PC-9 (cell line): Measurements from ENCODE around the gene TEX10. TPM values are rescaled to one million over a fixed set of nuclear protein-coding genes. Genes with fewer than 3 reads are reported as not detected.

Experiments
- BruUV-seq: library from RNA; stranded (reverse); fragments of 400-500 nt; replicated peaks from 2 replicates; lab custom pipeline; 2021; lab: Mats Ljungman, UMichigan
- CTCF ChIA-PET: fragments of 300-600 bp; sonication (Branson Sonifier 250); formaldehyde crosslinking; loops from one replicate; lab custom pipeline; 2022; ENCODE audit warnings: antibody characterized with exemption; lab: Charles Lee
- POLR2A ChIA-PET: fragments of 300-600 bp; sonication (Branson Sonifier 250); formaldehyde crosslinking; loops from one replicate; lab custom pipeline; 2022; ENCODE audit warnings: antibody characterized with exemption; ENCODE audit not compliant: unreplicated experiment; lab: Charles Lee
- DNase-seq, 2 experiments: peaks; one replicate each; pipeline versions ENCODE4 v3.0.0 to v3.0.0-alpha.2; 2015 to 2022; ENCODE audit warnings: mixed read lengths in 1 of 2
- H2AFZ ChIP-seq: fragments of 200-600 bp; sonication (generic); 2 replicates; pipeline ENCODE4 v1.8.1; 2017; ENCODE audit warnings: antibody characterized with exemption
- H3F3A ChIP-seq: fragments of 200-600 bp; sonication (generic); 2 replicates; pipeline ENCODE4 v1.8.1; 2017; ENCODE audit warnings: antibody characterized with exemption, mild to moderate bottlenecking, low read depth; ENCODE audit not compliant: insufficient read depth
- H3K27ac ChIP-seq: fragments of 200-600 bp; sonication (generic); 2 replicates; pipeline ENCODE4 v1.6.1; 2016; ENCODE audit warnings: mixed run types
- H3K27me3 ChIP-seq: fragments of 200-600 bp; sonication (generic); 2 replicates; pipeline ENCODE4 v1.6.1; 2016; ENCODE audit warnings: low read depth, mixed run types; ENCODE audit not compliant: insufficient read depth
- H3K36me3 ChIP-seq: fragments of 200-600 bp; sonication (generic); 2 replicates; pipeline ENCODE4 v1.6.1; 2016; ENCODE audit warnings: low read depth, mixed run types
- H3K4me1 ChIP-seq: fragments of 200-600 bp; sonication (generic); replicated peaks from 2 replicates; pipeline ENCODE4 v1.6.1; 2016; ENCODE audit warnings: mixed run types; ENCODE audit not compliant: insufficient read depth
- H3K4me2 ChIP-seq: fragments of 200-600 bp; sonication (generic); 2 replicates; pipeline ENCODE4 v1.6.1; 2017; ENCODE audit warnings: mixed run types
- H3K4me3 ChIP-seq: fragments of 200-600 bp; sonication (generic); 2 replicates; pipeline ENCODE4 v1.6.1; 2016; ENCODE audit warnings: mixed run types
- H3K79me2 ChIP-seq: fragments of 200-600 bp; sonication (generic); 2 replicates; pipeline ENCODE4 v1.6.1; 2017; ENCODE audit warnings: low read depth, mixed run types
- H3K9me2 ChIP-seq: fragments of 200-600 bp; sonication (generic); 2 replicates; pipeline ENCODE4 v1.8.1; 2017; ENCODE audit warnings: mild to moderate bottlenecking; ENCODE audit not compliant: insufficient read depth
- H3K9me3 ChIP-seq: fragments of 200-600 bp; sonication (generic); 2 replicates; pipeline ENCODE4 v1.8.1; 2016; ENCODE audit warnings: low read depth; ENCODE audit not compliant: insufficient read depth
- H4K20me1 ChIP-seq: fragments of 200-600 bp; sonication (generic); 2 replicates; pipeline ENCODE4 v1.8.1; 2017; ENCODE audit not compliant: insufficient read depth
- EZH2 ChIP-seq: fragments of 200-600 bp; sonication (generic); IDR thresholded peaks from 2 replicates; pipeline ENCODE4 v1.8.0; 2017; ENCODE audit warnings: antibody characterized with exemption, low read depth
- intact Hi-C: fragments of 100-400 bp; cut with micrococcal nuclease; formaldehyde crosslinking; loops from one replicate; pipeline ENCODE4 v1.10.0; 2022; ENCODE audit not compliant: unreplicated experiment
- total RNA-seq: library from RNA; stranded (reverse); gene quantifications from 2 replicates; pipeline ENCODE4 v1.2.3, GENCODE V29; 2021
- TF ChIP-seq, protein P1 (sequence below): fragments of 200-600 bp; sonication (generic); conservative IDR thresholded peaks from 2 replicates; pipeline ENCODE4 v1.6.1; 2017; ENCODE audit warnings: mixed run types, antibody characterized with exemption, mild to moderate bottlenecking, moderate library complexity

The TEX10 gene
- total RNA-seq, 1 experiment from 2014 or later, result 29.0 TPM

DNA sequence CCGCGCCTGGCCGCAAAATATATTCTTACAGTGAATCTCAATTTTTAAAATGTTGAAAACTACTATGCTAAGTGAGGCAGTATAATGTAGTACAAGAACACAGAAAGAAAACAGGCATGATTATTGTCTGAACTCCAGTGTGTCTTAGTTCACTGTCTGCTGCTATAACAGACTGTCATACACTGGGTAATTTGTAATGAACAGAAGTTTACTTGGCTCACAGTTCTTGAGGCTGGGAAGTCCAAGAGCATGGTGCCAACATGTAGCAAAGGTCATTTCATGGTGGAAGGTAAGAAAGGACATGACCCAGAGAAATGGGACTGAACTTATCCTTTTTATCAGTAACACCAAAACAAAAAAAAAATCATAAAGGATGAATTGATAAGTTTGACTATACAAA lies 19.9 kb upstream of the TEX10 start:
- Histone ChIP-seq H3K27me3 (no peaks in the 10 kb centered on the region), H3K36me3 (no peaks in the 10 kb centered on the region), H3K9me3 (no peaks in the 10 kb centered on the region), H3K27ac (no peak overlapping the region), H2AFZ (no peak overlapping the region), H4K20me1 (no peaks in the 10 kb centered on the region), H3K4me3 (no peak overlapping the region), H3K4me2 (no peak overlapping the region), H3K79me2 (no peaks in the 10 kb centered on the region), H3K9me2 (no peaks in the 10 kb centered on the region), H3F3A (no peaks in the 10 kb centered on the region), H3K4me1 (no peaks in the 10 kb centered on the region)
- CTCF ChIA-PET, result no interaction called here
- BruUV-seq, result no TSS peak
- POLR2A ChIA-PET, result interaction anchor here (0.7 kb wide), 1 partner anchor 168 kb away, joined by 3 read pairs; no protein-coding TSS in a partner anchor
- no peak for DNase-seq
- TF ChIP-seq EZH2, result no peak
- TF ChIP-seq, protein P1, sequence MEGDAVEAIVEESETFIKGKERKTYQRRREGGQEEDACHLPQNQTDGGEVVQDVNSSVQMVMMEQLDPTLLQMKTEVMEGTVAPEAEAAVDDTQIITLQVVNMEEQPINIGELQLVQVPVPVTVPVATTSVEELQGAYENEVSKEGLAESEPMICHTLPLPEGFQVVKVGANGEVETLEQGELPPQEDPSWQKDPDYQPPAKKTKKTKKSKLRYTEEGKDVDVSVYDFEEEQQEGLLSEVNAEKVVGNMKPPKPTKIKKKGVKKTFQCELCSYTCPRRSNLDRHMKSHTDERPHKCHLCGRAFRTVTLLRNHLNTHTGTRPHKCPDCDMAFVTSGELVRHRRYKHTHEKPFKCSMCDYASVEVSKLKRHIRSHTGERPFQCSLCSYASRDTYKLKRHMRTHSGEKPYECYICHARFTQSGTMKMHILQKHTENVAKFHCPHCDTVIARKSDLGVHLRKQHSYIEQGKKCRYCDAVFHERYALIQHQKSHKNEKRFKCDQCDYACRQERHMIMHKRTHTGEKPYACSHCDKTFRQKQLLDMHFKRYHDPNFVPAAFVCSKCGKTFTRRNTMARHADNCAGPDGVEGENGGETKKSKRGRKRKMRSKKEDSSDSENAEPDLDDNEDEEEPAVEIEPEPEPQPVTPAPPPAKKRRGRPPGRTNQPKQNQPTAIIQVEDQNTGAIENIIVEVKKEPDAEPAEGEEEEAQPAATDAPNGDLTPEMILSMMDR, result no peak
- intact Hi-C loops, result no loop called here

DNA sequence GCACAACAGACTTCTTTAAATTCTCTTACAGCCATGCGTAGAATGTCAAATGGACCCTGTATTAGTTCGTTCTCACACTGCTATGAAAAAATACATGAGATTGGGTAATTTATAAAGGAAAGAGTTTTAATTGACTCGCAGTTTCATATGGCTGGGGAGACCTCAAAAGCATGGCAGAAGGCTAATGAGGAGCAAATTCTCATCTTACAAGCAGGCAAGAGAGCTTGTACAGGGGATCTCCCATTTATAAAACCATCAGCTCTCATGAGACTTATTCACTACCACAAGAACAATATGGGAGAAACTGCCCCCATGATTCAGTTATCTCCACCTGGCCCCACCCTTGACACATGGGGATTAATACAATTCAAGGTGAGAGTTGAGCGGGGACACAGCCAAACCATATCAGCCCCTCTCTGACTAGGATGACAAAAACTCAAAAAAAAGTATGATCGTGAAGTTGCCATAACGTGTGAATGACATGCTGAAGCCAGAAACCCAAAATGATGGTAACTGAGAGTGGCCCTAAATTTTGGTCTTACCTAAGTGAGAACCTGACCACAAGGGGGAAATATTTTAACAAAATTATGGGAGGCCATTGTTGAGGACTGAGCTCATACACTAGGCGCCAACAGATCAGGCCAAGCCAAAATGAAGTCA lies 17.5 kb upstream of the TEX10 start:
- CTCF ChIA-PET, result no interaction called here
- Histone ChIP-seq H3K27me3 (no peaks in the 10 kb centered on the region), H3K79me2 (no peaks in the 10 kb centered on the region), H3K27ac (no peak overlapping the region), H3K9me3 (no peaks in the 10 kb centered on the region), H4K20me1 (no peaks in the 10 kb centered on the region), H2AFZ (no peak overlapping the region), H3K36me3 (no peaks in the 10 kb centered on the region), H3F3A (no peaks in the 10 kb centered on the region), H3K4me2 (no peak overlapping the region), H3K4me1 (no peaks in the 10 kb centered on the region), H3K9me2 (no peaks in the 10 kb centered on the region), H3K4me3 (no peak overlapping the region)
- DNase-seq, result no peak
- intact Hi-C loops, result no loop called here
- no TSS peak for BruUV-seq
- no peak for TF ChIP-seq EZH2
- POLR2A ChIA-PET, result no interaction called here

DNA sequence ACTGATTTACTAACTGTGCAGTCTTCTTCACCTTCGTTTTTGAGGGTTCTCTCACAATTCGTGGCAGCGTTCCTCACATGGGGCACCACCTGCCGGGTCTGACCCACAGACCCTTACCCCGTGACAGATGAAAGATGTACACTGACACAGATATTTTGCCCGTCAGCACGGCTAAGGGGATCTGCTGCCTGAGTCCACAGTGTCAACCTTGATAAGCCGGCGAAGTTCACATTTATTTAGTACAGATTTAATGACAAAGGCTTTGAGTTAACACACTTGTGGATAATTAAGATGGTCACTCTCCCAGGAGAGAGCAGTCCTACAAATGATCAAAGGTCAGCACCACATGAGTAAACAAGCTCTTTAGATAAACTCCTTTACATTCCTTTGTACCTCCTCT lies 15.9 kb upstream of the TEX10 start:
- H3F3A ChIP-seq, result no peaks in the 10 kb centered on the region

More for the DNA sequence above, 15.9 kb upstream of the TEX10 start:
- DNase-seq, result no peak
- Histone ChIP-seq H3K27ac (no peak overlapping the region), H3K27me3 (no peaks in the 10 kb centered on the region), H3K4me3 (no peak overlapping the region), H3K9me2 (no peaks in the 10 kb centered on the region), H4K20me1 (no peaks in the 10 kb centered on the region), H3K4me1 (no peaks in the 10 kb centered on the region), H3K4me2 (no peak overlapping the region), H3K9me3 (no peaks in the 10 kb centered on the region), H3K36me3 (no peaks in the 10 kb centered on the region), H3K79me2 (no peaks in the 10 kb centered on the region), H2AFZ (no peak overlapping the region)
- intact Hi-C loops, result no loop called here
- POLR2A ChIA-PET, result no interaction called here
- CTCF ChIA-PET, result no interaction called here
- no peak for TF ChIP-seq EZH2
- TF ChIP-seq, protein P1, result no peak
- no TSS peak for BruUV-seq
